ENCODE measurements around the gene PPP1R9B. TPM values are rescaled to one million over a fixed set of nuclear protein-coding genes. Genes with fewer than 3 reads are reported as not detected.

The PPP1R9B gene
- total and polyA plus RNA-seq, 2 of the 8 experiments (the other 6 are each of a cell fraction or from before 2014, with no cell fraction given) = 5.2 to 13.1 TPM

GRCh38 chr17:50161023-50161910, 10.8 kb upstream of the PPP1R9B start:
- Histone ChIP-seq H2BK120ac (replicated peaks; ENCODE audit: low read depth, low read length) (peak overlapping the region; percentile 52), H4K5ac (ENCODE audit: insufficient read length, low read depth, low read length) (peak overlapping the region; percentile 82), H3K79me2 (ENCODE audit: control insufficient read depth in 1 of 2, insufficient read depth in 2 of 2, low read length in 2 of 2) (no peaks in the 10 kb centered on the region), H4K8ac (ENCODE audit: extremely low read depth, insufficient read depth, low read length) (peak overlapping the region; percentile 96; the same call in 1 of the 2 replicates), H3K36me3 (ENCODE audit: control insufficient read depth in 2 of 4, insufficient read depth in 4 of 4, low read length in 3 of 4) (no peaks in the 10 kb centered on the region), H4K20me1 (replicated peaks in 1 of 2; ENCODE audit: control insufficient read depth in 1 of 2, insufficient read depth in 2 of 2, low read length in 2 of 2) (no peaks in the 10 kb centered on the region), H2BK15ac (ENCODE audit: low read length) (peak overlapping the region; percentile 2; the same call in 1 of the 2 replicates), H3K4ac (replicated peaks; ENCODE audit: insufficient read length, low read depth, low read length) (peak overlapping the region; percentile 71), H3K56ac (replicated peaks; ENCODE audit: insufficient read length, low read depth, low read length) (no peak overlapping the region), H3K9me3 (ENCODE audit: insufficient read depth in 2 of 2, low read depth in 1 of 2, low read length in 1 of 2) (no peaks in the 10 kb centered on the region), H3K4me3 (ENCODE audit: extremely low read depth in 1 of 4, insufficient read depth in 2 of 4, low read depth in 3 of 4, low read length in 4 of 4) (peak overlapping the region; percentile 28 to 62 (median 40)), H3K27ac (ENCODE audit: low read depth, low read length) (no peak overlapping the region), H3K4me2 (ENCODE audit: insufficient read depth in 1 of 2, low read depth in 2 of 2, low read length in 2 of 2) (peak overlapping the region; percentile 35 to 88), H3K14ac (ENCODE audit: insufficient read length) (no peak overlapping the region), H2BK12ac (ENCODE audit: low read depth, low read length) (peak overlapping the region; percentile 70; the same call in 1 of the 2 replicates), H3K23ac (ENCODE audit: insufficient read length) (no peak overlapping the region), H2AFZ (ENCODE audit: low read length) (peak overlapping the region; percentile 99), H4K91ac (replicated peaks; ENCODE audit: insufficient read length, low read length) (peak overlapping the region; percentile 81), H2BK5ac (ENCODE audit: low read depth, low read length) (no peak overlapping the region; the same call in 1 of the 2 replicates), H3K27me3 (replicated peaks in 1 of 4; ENCODE audit: control insufficient read depth in 3 of 4, extremely low read depth in 1 of 4, insufficient read depth in 3 of 4, low read length in 3 of 4) (peaks cover 0 to 6% (median 0%) of the 10 kb centered on the region in 4 experiments; a peak in 2 of 7 replicates), H3K18ac (ENCODE audit: extremely low read depth, low read length) (peak overlapping the region; percentile 88), H3K4me1 (replicated peaks in 1 of 4; ENCODE audit: control insufficient read depth in 3 of 4, insufficient read depth in 4 of 4, low read length in 3 of 4) (peaks cover 0 to 7% (median 6%) of the 10 kb centered on the region in 4 experiments; a peak in 3 of 7 replicates), H3K9ac (replicated peaks in 1 of 4; ENCODE audit: extremely low read depth in 1 of 4, low read depth in 3 of 4, low read length in 3 of 4) (peak overlapping the region in 3 of 4 experiments; percentile 7 to 54 (median 38); a peak in 4 of 7 replicates), H2BK20ac (ENCODE audit: low read length) (peak overlapping the region; percentile 74; the same call in 1 of the 2 replicates), H3K79me1 (ENCODE audit: low read depth, low read length) (no peaks in the 10 kb centered on the region), H3K23me2 (ENCODE audit: low read depth, low read length) (peaks cover 8% of the 10 kb centered on the region), H2AK5ac (ENCODE audit: low read depth, low read length) (no peak overlapping the region)
- POLR2A ChIA-PET (ENCODE audit: partially characterized antibody) = interaction anchor here (0.9 to 2.7 kb wide), 5 partner anchors 9 to 38 kb away, joined by 3 to 25 read pairs (median 5); no protein-coding TSS in a partner anchor
- FAIRE-seq (peak; percentile 68), DNase-seq (ENCODE audit: low read depth in 1 of 2, low spot score in 2 of 2) (peak in 1 of 2 experiments; percentile 99)
- 5% methylated on average over 53 of the region's 53 CpGs; no CpG with 5 or more reads in 1 of the 2 experiments for WGBS, 2 experiments (ENCODE audit: extremely low coverage in 1 of 2, insufficient coverage in 1 of 2, insufficient read length in 1 of 2, insufficient replicate concordance in 2 of 2, low coverage in 1 of 2, low lambda C conversion rate in 2 of 2, missing lambda C conversion rate in 1 of 2)
- CTCF ChIA-PET (ENCODE audit: partially characterized antibody) = interaction anchor here (0.6 to 2.8 kb wide), 44 partner anchors 8 to 204 kb away, joined by 3 to 55 read pairs (median 5); partner anchors contain the start of genes PPP1R9B, SAMD14 and TMEM92
- TF ChIP-seq RAD21 (IDR thresholded peaks at IDR 0.05 in 1 of 2, conservative IDR thresholded peaks at IDR 0.05 in 1 of 2; ENCODE audit: low read depth in 2 of 2, low read length in 2 of 2) = peak; percentile 56 to 72
- peak; percentile 86; the same call in 1 of the 2 replicates for TF ChIP-seq EGR1 (IDR thresholded peaks at IDR 0.05; ENCODE audit: borderline replicate concordance, low read depth, low read length)
- peak; percentile 48 for TF ChIP-seq ASH2L (IDR thresholded peaks at IDR 0.05; ENCODE audit: low read length)
- TF ChIP-seq CTBP2 (IDR thresholded peaks at IDR 0.05; ENCODE audit: borderline replicate concordance, insufficient read depth, insufficient read length, low read length) = peak; percentile 26
- TF ChIP-seq JUND (IDR thresholded peaks at IDR 0.05; ENCODE audit: low read length) = peak; percentile 30; the same call in 1 of the 2 replicates
- TF ChIP-seq CHD2 (IDR thresholded peaks at IDR 0.05; ENCODE audit: low read length) = no peak
- TF ChIP-seq KDM4A (IDR thresholded peaks at IDR 0.05; ENCODE audit: low read depth, low read length, severe bottlenecking) = peak; percentile 74
- peak; percentile 92 for TF ChIP-seq CREB1 (IDR thresholded peaks at IDR 0.05)
- no peak for TF ChIP-seq SIX5 (IDR thresholded peaks at IDR 0.05; ENCODE audit: low read depth, low read length)
- no peak for TF ChIP-seq MAFK (IDR thresholded peaks at IDR 0.05; ENCODE audit: low read depth, low read length)
- TF ChIP-seq PHF8 (conservative IDR thresholded peaks at IDR 0.05; ENCODE audit: low read depth, low read length) = peak; percentile 31
